GM18909 (cell line): ENCODE measurements around the gene TLDC2.
"Not testable (repeated sequence)": the region's sequence is repeated elsewhere in the genome, so short reads cannot be mapped to it uniquely, and the experiment has no call there.

ENCODE experiments used
- ATAC-seq: cut with Tn5 transposase; IDR thresholded peaks from one replicate; pipeline ENCODE4 v1.9.1; 2021; ENCODE audit warnings: mild to moderate bottlenecking; ENCODE audit not compliant: unreplicated experiment, poor library complexity

Gene TLDC2

GRCh38 chr20:36875702-36876472 lies at the start of gene TLDC2:
Gene TLDC2 (plus strand): TSS chr20:36876138. CDS start chr20:36876175, 37 bp downstream.
- ATAC-seq = no peak

DNA sequence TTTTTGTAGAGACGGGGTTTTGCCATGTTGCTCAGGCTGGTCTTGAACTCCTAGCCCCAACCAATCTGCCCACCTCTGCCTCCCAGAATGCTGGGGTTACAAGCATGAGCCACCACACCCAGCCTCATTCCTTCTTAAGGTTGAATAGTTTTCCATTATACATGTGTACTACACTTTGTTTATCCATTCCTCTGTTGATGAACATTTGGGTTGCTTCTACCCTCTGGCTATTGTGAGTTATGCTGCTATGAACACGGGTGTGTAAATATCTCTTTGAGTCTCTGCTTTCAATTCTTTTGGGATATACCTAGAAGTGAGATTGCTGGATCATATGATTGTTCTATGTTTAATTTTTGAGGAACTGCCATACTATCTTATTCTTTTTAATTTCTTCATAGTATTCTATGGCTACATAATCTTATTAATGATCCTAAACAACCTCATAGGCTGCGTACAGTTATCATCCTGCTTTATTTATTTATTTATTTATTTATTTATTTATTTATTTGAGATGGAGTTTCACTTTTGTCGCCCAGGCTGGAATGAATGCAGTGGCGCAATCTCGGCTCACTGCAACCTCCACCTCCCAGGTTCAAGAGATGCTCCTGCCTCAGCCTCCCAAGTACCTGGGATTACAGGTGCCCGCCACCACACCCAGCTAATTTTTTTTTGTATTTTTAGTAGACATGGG lies 49.2 kb upstream of the TLDC2 start:
- no peak for ATAC-seq

- ATAC-seq = peak; percentile 84
Observed at GRCh38 chr20:36827541-36828279, 48.2 kb upstream of the TLDC2 start.

GRCh38 chr20:36830791-36831691 lies 44.9 kb upstream of the TLDC2 start:
- no peak for ATAC-seq

DNA sequence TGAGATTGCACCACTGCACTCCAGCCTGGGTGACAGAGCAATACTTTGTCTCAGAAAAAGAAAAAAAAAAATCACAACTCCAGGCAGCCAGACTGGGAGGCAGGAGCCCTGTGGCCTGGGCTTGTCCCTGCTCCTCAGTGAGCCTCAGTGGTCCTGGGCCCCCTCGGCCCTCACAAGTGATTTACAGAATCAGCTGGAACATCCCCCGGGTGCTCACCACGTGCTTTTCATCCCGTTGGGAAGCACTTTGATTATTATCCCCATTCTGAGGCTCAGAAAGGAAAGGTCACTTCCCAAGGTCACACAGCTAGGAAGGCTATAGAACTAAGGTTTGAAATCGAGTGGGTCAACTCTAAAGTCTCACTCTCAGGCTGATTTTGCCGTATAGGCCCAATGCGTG lies 43.1 kb upstream of the TLDC2 start:
- ATAC-seq = no peak

DNA sequence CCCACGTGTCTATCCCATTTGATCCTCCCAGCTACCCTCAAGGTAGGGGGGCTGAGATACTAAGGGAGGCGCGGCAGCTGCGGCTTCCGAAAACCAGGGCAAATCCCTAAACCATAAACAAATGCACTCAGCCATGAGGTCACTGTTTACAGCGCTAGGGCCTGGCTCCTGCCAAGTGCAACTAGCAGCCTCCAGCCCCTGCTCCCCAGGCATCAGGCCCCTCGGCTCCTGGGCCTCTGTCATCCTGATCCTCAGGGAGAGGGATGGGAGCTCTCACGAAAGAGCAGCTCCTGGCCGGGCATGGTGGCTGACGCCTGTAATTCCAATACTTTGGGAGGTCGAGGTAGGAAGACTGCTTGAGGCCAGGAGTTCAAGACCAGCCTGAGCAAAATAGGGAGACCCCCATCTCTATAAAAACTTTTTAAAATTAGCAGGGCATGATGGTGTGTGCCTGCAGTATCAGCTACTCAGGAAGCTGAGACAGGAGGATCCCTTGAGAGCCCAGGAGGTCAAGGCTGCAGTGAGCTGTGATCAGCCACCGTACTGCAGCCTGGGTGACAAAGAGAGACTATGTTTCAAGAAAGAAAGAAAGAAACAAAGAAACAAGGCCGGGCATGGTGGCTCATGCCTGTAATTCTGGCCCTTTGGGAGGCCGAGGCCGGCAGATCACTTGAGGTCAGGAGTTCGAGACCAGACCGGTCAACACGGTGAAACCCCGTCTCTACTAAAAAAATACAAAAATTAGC lies 42.5 kb upstream of the TLDC2 start:
- ATAC-seq = no peak

- no peak for ATAC-seq
Observed at GRCh38 chr20:36835025-36835424, 40.9 kb upstream of the TLDC2 start.

GRCh38 chr20:36835453-36836198 lies 40.3 kb upstream of the TLDC2 start:
- peak; percentile 79 for ATAC-seq

- no peak for ATAC-seq
Observed at GRCh38 chr20:36836591-36837269, 39.2 kb upstream of the TLDC2 start.

DNA sequence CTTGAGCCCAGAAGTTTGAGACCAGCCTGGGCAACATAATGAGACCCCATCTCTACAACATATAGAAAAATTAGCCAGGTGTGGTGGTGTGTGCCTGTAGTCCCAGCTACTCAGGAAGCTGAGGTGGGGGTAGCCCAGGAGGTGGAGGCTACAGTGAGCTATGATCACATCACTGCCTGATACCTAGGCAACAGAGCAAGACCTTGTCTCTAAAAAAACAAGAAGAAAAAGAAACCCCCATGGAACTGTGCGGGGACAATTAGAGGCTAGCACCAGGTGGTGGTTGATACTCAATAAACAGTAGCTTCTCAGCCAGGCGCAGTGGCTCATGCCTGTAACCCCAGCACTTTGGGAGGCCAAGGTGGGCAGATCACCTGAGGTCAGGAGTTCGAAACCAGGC lies 37.6 kb upstream of the TLDC2 start:
- not testable (repeated sequence) for ATAC-seq

- ATAC-seq = no peak
Observed at GRCh38 chr20:36839150-36839549, 36.8 kb upstream of the TLDC2 start.

- ATAC-seq = not testable (repeated sequence)
Observed at GRCh38 chr20:36841030-36841429, 34.9 kb upstream of the TLDC2 start.

GRCh38 chr20:36845288-36845971 lies 30.5 kb upstream of the TLDC2 start:
- ATAC-seq = no peak

DNA sequence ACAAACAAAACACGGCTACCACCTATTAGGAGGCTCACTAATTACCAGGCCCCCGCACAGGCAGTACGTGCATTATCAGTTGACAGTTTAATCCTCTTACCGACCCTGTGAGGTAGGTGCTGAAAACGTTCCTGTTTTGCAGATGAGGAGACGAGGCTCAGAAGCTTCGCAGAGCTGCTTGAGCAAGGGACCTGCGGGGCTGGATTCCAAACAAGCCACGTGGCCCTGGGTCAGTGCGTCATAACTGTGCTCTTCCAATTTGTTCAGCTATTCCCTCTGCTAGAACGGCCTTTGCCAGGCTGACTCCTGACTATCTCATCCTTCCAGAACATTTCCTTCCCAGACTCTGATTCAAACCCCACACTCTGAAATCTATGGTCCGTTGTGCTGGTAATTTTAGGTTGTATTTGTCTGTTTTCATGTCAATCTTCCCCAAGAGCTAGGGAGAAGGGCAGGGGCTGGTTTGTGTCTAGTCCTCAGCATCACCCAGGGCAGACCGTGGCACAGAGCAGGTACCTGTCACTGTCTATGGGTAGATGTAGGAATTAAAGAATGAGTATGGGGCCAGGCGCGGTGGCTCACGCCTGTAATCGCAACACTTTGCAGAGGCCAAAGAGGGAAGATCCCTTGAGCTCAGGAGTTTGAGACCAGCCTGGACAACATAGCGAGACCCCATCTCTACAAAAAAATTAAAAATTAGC lies 28.8 kb upstream of the TLDC2 start:
- ATAC-seq = no peak

GRCh38 chr20:36847710-36848040 lies 28.3 kb upstream of the TLDC2 start:
- ATAC-seq = no peak

- ATAC-seq = no peak
Observed at GRCh38 chr20:36848078-36848660, 27.8 kb upstream of the TLDC2 start.

DNA sequence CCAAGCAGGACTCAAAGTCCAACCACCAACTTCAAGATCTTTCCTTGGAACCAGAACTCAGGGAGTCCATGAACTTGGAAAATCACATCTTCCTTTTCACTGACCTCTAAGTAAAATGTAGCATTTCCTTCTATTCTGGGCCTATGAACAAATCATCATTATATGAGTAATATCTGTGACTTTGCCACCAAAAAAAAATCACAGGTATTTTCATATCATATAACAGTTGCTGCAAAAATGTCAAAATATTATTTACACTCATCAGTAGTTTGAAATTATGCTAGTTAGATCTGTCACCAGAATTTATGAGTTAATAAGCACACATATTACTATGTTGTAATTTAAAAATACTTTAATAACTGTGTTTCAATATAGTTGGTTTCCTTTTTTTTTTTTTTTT lies 27.3 kb upstream of the TLDC2 start:
- no peak for ATAC-seq
